Neural cell (in vitro differentiated cells): ENCODE measurements around the gene SPAG16. TPM values are rescaled to one million over a fixed set of nuclear protein-coding genes. Genes with fewer than 3 reads are reported as not detected.

Source experiments
- H2AFZ ChIP-seq: fragments of 200-600, 300-800 bp; sonication (generic), shearing (Covaris generic); 2 replicates; pipeline ENCODE4 v1.6.0; 2014; ENCODE audit warnings: low read depth, mild to moderate bottlenecking, antibody characterized with exemption, low read length, moderate library complexity
- H3F3A ChIP-seq: fragments of 200-600 bp; shearing (Covaris generic); 2 replicates; pipeline ENCODE4 v1.6.1; 2016; ENCODE audit warnings: mild to moderate bottlenecking, moderate library complexity, mixed read lengths, antibody characterized with exemption, low read length; ENCODE audit not compliant: insufficient read depth, poor library complexity, severe bottlenecking
- H3K27ac ChIP-seq: fragments of 200-600, 300-800 bp; sonication (generic), shearing (Covaris generic); 2 replicates; pipeline ENCODE4 v1.5.1; 2014; ENCODE audit warnings: mild to moderate bottlenecking, low read length, moderate library complexity
- H3K27me3 ChIP-seq: fragments of 300-800, 200-600 bp; sonication (generic), shearing (Covaris generic); 2 replicates; pipeline ENCODE4 v1.6.0; 2014; ENCODE audit warnings: mild to moderate bottlenecking, low read depth, low read length, moderate library complexity; ENCODE audit not compliant: insufficient read depth
- H3K36me3 ChIP-seq: fragments of 300-800, 200-600 bp; sonication (generic), shearing (Covaris generic); 2 replicates; pipeline ENCODE4 v1.5.1; 2014; ENCODE audit warnings: mild to moderate bottlenecking, antibody characterized with exemption, low read length, moderate library complexity; ENCODE audit not compliant: insufficient read depth
- H3K4me2 ChIP-seq: fragments of 300-800, 200-600 bp; sonication (generic), shearing (Covaris generic); 2 replicates; pipeline ENCODE4 v1.6.0; 2014; ENCODE audit warnings: mild to moderate bottlenecking, low read length
- H3K4me3 ChIP-seq: fragments of 300-800, 200-600 bp; sonication (generic), shearing (Covaris generic); 2 replicates; pipeline ENCODE4 v1.5.1; 2014; ENCODE audit warnings: mild to moderate bottlenecking, low read length, moderate library complexity
- H3K79me2 ChIP-seq: fragments of 200-600 bp; shearing (Covaris generic); replicated peaks from 2 replicates; pipeline ENCODE4 v1.6.0; 2014; ENCODE audit warnings: mild to moderate bottlenecking, low read length, moderate library complexity; ENCODE audit not compliant: insufficient read depth
- H3K9ac ChIP-seq: fragments of 300-800, 200-600 bp; sonication (generic), shearing (Covaris generic); 2 replicates; pipeline ENCODE4 v1.6.1; 2016; ENCODE audit warnings: mild to moderate bottlenecking, low read length, mixed read lengths
- H3K9me2 ChIP-seq: fragments of 200-600 bp; shearing (Covaris generic); 2 replicates; pipeline ENCODE4 v1.6.1; 2016; ENCODE audit warnings: mild to moderate bottlenecking, low read length, mixed read lengths; ENCODE audit not compliant: insufficient read depth
- H3K9me3 ChIP-seq: fragments of 200-600, 300-800 bp; sonication (generic), shearing (Covaris generic); 2 replicates; pipeline ENCODE4 v1.6.1; 2016; ENCODE audit warnings: mild to moderate bottlenecking, mixed run types, low read length, moderate library complexity, mixed read lengths
- H4K20me1 ChIP-seq: fragments of 200-600 bp; shearing (Covaris generic); 2 replicates; pipeline ENCODE4 v1.6.1; 2016; ENCODE audit warnings: mild to moderate bottlenecking, mixed run types; ENCODE audit not compliant: insufficient read depth
- CTCF ChIP-seq: fragments of 450-650 bp; IDR thresholded peaks from 2 replicates; pipeline ENCODE4 v1.5.1; 2014; ENCODE audit warnings: antibody characterized with exemption, mild to moderate bottlenecking, moderate library complexity; ENCODE audit not compliant: poor library complexity, severe bottlenecking
- EP300 ChIP-seq: fragments of 450-650 bp; conservative IDR thresholded peaks from 2 replicates; pipeline ENCODE4 v1.6.1; 2014; ENCODE audit warnings: antibody characterized with exemption, mild to moderate bottlenecking, moderate library complexity; ENCODE audit not compliant: poor library complexity, severe bottlenecking
- EZH2 ChIP-seq: fragments of 200-600, 300-800 bp; shearing (Covaris generic), sonication (generic); IDR thresholded peaks from 2 replicates; pipeline ENCODE4 v1.6.1; 2014; ENCODE audit warnings: antibody characterized with exemption, low read length, borderline replicate concordance, mild to moderate bottlenecking; ENCODE audit not compliant: insufficient read depth, poor library complexity, severe bottlenecking
- MXI1 ChIP-seq: fragments of 450-650 bp; conservative IDR thresholded peaks from 2 replicates; pipeline ENCODE4 v1.6.1; 2014; ENCODE audit warnings: antibody characterized with exemption, mild to moderate bottlenecking; ENCODE audit not compliant: poor library complexity, severe bottlenecking
- POLR2AphosphoS5 ChIP-seq: IDR thresholded peaks from 2 replicates; pipeline ENCODE4 v1.6.1; 2012
- RAD21 ChIP-seq: fragments of 450-650 bp; conservative IDR thresholded peaks from 2 replicates; pipeline ENCODE4 v1.6.1; 2014; ENCODE audit warnings: antibody characterized with exemption, mild to moderate bottlenecking, moderate library complexity
- REST ChIP-seq: IDR thresholded peaks from 2 replicates; pipeline ENCODE4 v1.6.1; 2012; ENCODE audit warnings: borderline replicate concordance
- SMC3 ChIP-seq: fragments of 450-650 bp; conservative IDR thresholded peaks from 2 replicates; pipeline ENCODE4 v1.6.1; 2014; ENCODE audit warnings: antibody characterized with exemption, mild to moderate bottlenecking, moderate library complexity; ENCODE audit not compliant: poor library complexity
- TAF1 ChIP-seq: IDR thresholded peaks from 2 replicates; pipeline ENCODE4 v1.6.1; 2012; ENCODE audit warnings: low read depth
- polyA plus RNA-seq: library from polyadenylated mRNA; depleted of rRNA; stranded (reverse); fragments of >200 nt; gene quantifications from 2 replicates; pipeline ENCODE4 v1.2.3, GENCODE V29; 2014

The SPAG16 gene
- polyA plus RNA-seq, 1 donor from 2014 or later = 75.4 TPM

- Histone ChIP-seq H3K9ac (no peak overlapping the region), H3K79me2 (no peaks in the 10 kb centered on the region), H3K9me2 (no peaks in the 10 kb centered on the region), H4K20me1 (no peaks in the 10 kb centered on the region), H3K4me3 (no peak overlapping the region), H3K27ac (no peak overlapping the region), H3F3A (no peaks in the 10 kb centered on the region), H3K27me3 (no peaks in the 10 kb centered on the region), H3K36me3 (no peaks in the 10 kb centered on the region), H3K9me3 (no peaks in the 10 kb centered on the region), H2AFZ (no peak overlapping the region), H3K4me2 (no peak overlapping the region)
- TF ChIP-seq TAF1 = no peak
- no peak for TF ChIP-seq EP300
- no peak for TF ChIP-seq EZH2
- TF ChIP-seq CTCF = no peak
- no peak for TF ChIP-seq POLR2AphosphoS5
- no peak for TF ChIP-seq RAD21
These were observed 267.3 kb downstream of the SPAG16 start for GRCh38 chr2:213551526-213551925.

- H3K9ac ChIP-seq = no peak overlapping the region
- no peaks in the 10 kb centered on the region for H3K27me3 ChIP-seq
- H4K20me1 ChIP-seq = no peaks in the 10 kb centered on the region
- peak overlapping the region; percentile 36 for H3K27ac ChIP-seq
- no peaks in the 10 kb centered on the region for H3K36me3 ChIP-seq
- TF ChIP-seq RAD21 = peak; percentile 28
- TF ChIP-seq REST = peak; percentile 38
- TF ChIP-seq POLR2AphosphoS5 = peak; percentile 77
- TF ChIP-seq EP300 = peak; percentile 88
- TF ChIP-seq CTCF = no peak
- TF ChIP-seq SMC3 = no peak
- no peak for TF ChIP-seq MXI1
- no peak for TF ChIP-seq TAF1
- TF ChIP-seq EZH2 = no peak
- H3K9me3 ChIP-seq = no peaks in the 10 kb centered on the region
- no peak overlapping the region for H2AFZ ChIP-seq
- H3F3A ChIP-seq = peaks cover 3% of the 10 kb centered on the region
- no peak overlapping the region for H3K4me2 ChIP-seq
- H3K4me3 ChIP-seq = no peak overlapping the region
- no peaks in the 10 kb centered on the region for H3K79me2 ChIP-seq
- no peaks in the 10 kb centered on the region for H3K9me2 ChIP-seq
These were observed 274.8 kb downstream of the SPAG16 start for GRCh38 chr2:213559053-213559452.
